ENCODE measurements around the gene ADAT1.
"Not testable (repeated sequence)": the region's sequence is repeated elsewhere in the genome, so short reads cannot be mapped to it uniquely, and the experiment has no call there.

Gene ADAT1

GRCh38 chr16:75618780-75619179 lies 4.3 kb downstream of the ADAT1 start:
- no peak for DNase-seq

GRCh38 chr16:75617121-75617520 lies 6.0 kb downstream of the ADAT1 start:
- no peak for DNase-seq

GRCh38 chr16:75616521-75617010 lies 6.5 kb downstream of the ADAT1 start:
- DNase-seq = peak in 1 of 2 donors; percentile 64

DNA sequence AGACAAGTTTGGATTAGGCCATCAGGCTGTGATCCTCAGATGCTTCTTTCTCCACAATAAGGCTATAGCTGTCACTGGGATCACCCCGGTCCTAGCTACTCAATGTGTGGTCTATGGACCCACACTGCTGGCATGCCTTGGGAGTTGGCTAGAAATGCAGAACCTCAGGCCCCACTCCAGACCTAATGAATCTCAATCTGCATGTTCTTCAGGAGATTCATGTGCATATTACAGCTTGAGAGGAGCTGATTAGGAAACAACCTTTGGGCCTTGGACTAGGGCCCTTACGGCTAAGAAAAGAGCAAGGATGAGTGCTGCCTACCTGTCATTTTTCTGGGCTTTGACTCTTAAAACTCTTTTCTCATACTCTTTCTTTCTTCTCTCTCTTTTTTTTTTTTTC lies 7.5 kb downstream of the ADAT1 start:
- DNase-seq = no peak

DNA sequence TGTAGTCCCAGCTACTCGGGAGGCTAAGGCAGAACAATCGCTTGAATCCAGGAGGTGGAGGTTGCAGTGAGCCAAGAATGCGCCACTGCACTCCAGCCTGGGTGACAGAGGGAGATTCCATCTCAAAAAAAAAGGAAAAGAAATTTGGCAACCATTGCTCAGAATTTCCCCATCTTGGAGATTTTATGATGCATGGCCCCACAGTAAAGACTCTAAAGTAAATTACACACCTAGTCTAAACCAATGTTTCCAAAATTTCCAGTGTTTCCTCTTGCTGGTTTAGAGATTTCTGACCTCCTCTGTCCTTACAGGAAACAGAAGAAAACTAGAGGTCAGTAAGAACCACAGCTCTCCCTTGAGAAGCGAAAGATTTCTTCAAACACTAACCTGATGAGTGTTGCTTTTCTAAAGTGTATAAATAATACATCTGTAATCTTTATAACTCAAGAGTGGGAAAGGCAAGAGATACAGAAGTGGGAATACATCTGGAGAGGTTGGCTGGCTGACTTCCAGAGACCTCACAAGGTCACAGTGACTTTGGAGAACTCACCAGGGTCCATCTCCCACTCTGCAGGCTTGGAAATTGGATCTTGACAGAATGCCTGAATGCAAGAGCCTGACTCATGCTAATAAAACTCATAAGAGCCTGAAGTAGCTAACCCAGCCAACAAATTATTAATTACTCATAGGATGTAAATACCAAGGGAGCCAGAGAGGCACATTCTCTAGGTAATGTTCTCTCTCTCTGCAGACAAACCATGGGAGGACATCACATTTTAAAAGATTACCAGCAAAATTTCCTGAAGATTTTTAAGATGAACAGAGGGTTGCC lies 8.8 kb downstream of the ADAT1 start:
- no peak for DNase-seq

DNA sequence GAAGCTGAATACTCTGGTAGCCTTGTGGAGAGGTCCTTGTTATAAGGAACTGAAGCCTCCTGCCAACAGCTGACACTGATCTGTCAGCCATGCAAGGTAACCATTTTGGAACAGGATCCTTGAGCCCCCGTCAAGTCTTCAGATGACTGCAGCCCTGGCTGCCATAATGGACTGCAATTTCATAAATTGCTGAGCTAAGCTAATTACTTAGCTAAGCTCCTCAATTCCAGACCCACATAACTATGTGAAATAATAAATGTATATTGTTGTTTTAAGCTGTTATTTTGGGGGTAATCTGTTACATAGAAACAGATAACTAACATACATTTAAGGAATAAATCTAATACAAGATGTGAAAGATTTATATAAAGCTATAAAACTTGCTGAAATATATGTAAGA lies 16.6 kb downstream of the ADAT1 start:
- DNase-seq = no peak

GRCh38 chr16:75603241-75603640 lies 19.8 kb downstream of the ADAT1 start:
- DNase-seq = no peak

DNA sequence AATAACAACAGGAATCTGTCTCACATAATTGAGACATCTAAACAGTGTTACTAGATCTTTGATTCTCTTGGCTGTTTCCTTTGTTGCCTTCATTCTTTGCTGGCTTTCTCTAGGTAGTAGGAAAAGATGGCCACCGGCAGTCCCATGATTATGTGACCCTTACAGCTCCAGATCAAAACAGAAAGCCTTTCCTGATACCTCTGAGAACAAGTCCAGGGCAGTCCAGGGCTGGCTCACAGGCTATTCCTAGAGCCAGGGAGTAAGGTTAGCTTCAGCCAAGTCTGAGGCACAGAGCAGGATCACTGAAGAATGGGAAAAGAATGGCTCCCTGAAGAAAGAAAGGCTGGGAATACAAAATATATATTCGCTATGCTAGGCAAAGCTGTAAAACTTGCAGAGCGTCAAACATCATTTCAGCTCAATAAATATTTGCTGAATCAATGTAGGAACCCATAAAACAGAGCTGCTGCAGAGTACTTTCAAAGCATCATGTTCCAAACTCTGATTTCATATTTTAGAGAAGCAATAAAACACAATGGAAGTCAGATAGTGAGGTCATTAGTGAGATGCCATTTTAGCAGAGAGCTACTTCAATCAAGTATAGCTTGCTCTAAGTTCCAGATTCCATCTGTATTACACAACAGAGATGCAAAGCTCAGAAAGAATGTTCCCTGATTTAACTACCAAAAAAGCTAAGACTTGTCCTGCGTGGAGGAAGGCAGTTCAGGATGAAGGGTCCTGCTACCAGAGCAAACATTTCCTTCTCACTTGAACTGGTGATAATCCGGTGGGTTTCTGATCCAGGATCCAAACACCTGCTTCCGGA lies 23.4 kb downstream of the ADAT1 start:
- DNase-seq = no peak

DNA sequence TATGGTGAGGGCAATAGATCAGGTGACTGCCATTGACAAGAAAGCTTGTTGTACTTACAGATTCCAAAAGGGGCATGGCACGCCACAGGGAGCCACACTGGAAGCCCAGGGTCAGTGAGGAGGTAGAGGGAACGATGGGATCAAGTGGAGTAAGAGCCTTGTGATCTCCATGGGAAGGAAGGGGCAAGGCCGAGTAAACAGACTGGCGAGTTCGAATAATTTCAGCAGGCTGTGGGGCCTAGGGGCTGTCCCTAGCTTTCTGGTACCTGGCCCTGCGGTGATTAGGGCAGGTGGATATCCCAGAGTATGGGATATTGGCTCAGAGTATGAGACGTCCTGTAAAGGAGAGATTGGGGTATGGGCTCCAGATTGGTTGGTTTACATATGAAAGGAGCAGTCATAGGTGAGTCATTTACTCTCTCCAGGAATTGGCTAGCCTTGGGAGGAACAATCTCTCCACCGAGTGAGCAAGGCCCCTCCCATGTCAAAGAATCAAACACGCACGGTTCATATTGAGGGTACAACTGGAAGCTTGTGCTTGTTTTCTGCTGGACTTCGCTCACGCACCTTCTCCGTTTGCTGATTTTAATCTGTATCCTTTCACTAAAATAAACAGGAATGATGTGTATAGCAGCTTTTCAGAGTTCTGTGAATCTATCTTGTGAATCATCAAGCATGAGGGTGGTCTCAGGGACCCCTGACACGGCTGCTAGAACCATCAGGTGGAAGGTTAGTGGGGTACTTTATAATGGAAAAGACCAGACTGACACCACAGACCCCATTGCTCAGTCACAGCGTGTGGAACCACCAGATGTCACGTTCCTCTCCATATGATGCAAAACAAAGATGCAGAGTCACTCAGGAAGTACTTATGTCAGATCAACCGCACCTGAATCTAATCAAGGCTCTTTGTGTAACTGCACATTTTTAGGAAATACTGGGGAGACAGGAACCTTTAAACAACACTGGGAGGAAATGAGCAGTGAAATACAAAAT lies 29.0 kb downstream of the ADAT1 start:
- DNase-seq = no peak

DNA sequence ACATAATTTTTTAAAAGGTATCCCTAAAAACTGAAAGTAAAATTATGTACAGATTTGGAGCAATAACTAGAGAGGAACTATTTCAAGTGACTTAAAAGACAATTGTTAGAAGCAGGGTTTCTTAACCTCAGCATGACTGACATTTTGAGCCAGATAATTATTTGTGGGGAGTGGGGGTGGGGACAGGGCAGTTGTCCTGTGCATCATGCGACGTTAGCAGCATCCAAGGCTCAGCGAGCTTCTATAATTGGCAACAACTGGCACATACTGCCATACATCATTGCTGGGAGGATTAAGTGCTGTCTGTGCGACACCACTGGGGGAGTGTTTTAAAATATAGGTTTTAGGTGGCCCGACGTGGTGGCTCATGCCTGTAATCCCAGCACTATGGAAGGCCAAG lies 29.8 kb downstream of the ADAT1 start:
- DNase-seq = no peak

- DNase-seq = not testable (repeated sequence)
These were observed 31.2 kb downstream of the ADAT1 start for GRCh38 chr16:75591927-75592326.

GRCh38 chr16:75590920-75591843 lies 31.9 kb downstream of the ADAT1 start:
- DNase-seq = no peak

GRCh38 chr16:75589306-75589705 lies 33.8 kb downstream of the ADAT1 start:
- no peak for DNase-seq

DNA sequence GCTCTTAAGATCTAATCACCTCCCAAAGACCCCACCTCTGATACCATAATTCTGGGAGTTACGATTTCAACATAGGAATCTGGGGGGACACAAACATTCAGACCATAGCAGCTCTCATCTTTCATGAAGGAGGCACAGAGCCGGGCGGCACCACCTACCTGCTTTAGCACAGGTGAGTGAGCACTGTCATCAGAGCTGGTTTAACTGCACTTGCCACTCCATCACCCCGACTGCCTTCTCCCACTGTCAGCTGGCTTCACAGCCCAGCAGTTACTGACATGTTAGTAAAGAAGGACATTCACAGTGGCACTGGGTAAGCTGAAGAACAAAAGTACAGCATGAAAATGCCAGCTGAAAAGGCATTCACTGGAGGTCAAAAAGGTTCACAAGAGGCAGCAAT lies 34.4 kb downstream of the ADAT1 start:
- DNase-seq = no peak

DNA sequence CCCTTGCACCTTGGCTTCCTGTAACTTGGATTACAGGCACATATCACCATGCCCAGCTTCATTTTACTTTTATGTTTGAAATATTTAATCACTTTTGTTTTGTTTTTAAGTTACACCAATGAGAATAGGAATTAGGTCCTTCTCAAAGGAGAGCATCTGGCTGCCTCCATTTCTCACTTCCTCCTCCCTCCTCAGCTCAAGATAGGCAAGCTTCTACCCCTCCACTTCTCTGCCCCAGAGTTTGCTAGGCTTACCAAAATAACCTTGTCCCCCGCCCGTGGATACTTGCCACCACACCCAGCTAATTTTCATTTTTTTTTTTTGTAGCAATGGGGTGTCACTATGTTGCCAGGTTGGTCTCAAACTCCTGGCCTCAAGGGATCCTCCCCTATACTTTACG lies 39.0 kb downstream of the ADAT1 start:
- no peak for DNase-seq

- DNase-seq = no peak
These were observed 43.7 kb downstream of the ADAT1 start for GRCh38 chr16:75579281-75579834.

GRCh38 chr16:75578725-75579124 lies 44.4 kb downstream of the ADAT1 start:
- no peak for DNase-seq

DNA sequence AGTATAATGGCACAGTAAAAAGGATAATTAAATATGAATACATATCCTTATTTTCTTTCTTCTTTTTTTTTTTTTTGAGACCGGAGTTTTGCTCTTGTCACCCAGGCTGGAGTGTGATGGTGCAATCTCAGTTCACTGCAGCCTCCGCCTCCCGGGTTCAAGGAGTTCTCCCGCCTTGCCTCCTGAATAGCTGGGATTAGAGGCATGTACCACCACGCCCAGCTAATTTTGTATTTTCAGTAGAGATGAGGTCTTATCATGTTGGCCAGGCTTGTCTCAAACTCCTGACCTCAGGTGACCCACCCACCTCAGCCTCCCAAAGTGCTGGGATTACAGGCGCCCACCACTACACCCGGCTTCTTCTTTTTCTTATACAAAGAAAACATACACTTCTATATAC lies 44.9 kb downstream of the ADAT1 start:
- DNase-seq = no peak

DNA sequence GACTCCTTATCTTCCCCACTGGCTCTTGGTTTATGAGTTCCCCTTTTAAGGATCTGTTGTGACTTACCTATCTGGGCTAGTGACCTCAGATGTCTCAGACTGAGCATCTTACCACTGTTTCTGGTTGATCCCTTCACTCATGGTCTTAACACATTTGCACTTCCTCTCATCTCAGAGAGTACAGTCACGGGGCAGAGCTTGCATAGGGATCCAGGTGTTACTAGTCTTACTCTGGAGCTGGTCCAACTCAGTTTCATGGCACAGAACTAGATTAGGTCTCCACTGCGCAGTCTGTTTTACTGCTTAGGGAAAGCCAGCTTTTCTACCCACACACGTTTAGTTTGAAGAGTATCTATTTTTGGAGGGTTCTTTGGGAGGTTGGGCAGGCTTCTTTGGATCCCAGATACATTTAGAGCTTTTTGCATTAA lies 46.7 kb downstream of the ADAT1 start:
- no peak for DNase-seq

GRCh38 chr16:75575958-75576357 lies 47.1 kb downstream of the ADAT1 start:
- no peak for DNase-seq

DNA sequence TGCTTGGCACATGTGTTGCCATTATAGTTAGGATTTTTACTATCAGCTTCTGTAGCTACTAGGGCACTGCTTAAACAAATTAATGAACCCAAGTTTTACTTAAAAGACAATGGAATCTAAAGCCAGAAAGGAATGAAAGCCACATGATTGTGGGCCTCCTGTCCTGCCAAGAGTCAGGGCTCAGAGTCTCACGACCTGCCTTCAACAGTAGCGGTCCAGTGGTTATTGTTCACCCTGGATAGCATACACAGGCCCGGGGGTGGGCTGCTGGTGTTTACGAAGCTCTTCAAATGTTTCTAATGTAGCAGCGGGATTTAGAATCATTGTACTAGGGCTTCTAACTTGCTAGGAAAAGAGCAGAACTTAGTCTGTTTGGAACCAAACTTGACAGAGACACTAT lies 49.1 kb downstream of the ADAT1 start:
- DNase-seq = no peak

All from CD4-positive, alpha-beta T cell treated with Interleukin-4 for 1 hour (primary cell).